K562 (cell line): ENCODE data around the gene CALY. TPM values are rescaled to one million over a fixed set of nuclear protein-coding genes. Genes with fewer than 3 reads are reported as not detected.

Experiments used
- ADNP ChIP-seq: fragments of 200-800 bp; sonication (Bioruptor generic); IDR thresholded peaks from 2 replicates; pipeline ENCODE4 v1.6.1; 2016; ENCODE audit warnings: missing genetic modification characterization, missing compliant biosample characterization
- CREB3L1 ChIP-seq: fragments of 450-650 bp; IDR thresholded peaks from 2 replicates; pipeline ENCODE4 v1.6.1; 2014; ENCODE audit warnings: low read depth, mild to moderate bottlenecking, moderate library complexity, borderline replicate concordance
- GABPB1 ChIP-seq: sonication (generic); formaldehyde crosslinking; IDR thresholded peaks from 2 replicates; pipeline ENCODE4 v1.8.0; 2022; ENCODE audit warnings: mild to moderate bottlenecking, missing genetic modification reagents
- GTF2E2 ChIP-seq: fragments of 200-800 bp; sonication (Bioruptor generic); IDR thresholded peaks from 2 replicates; pipeline ENCODE4 v1.6.1; 2016; ENCODE audit warnings: missing genetic modification characterization, missing compliant biosample characterization
- HMG20A ChIP-seq: fragments of 450-650 bp; formaldehyde crosslinking; conservative IDR thresholded peaks from 2 replicates; pipeline ENCODE4 v1.4.0; 2020; ENCODE audit warnings: mild to moderate bottlenecking, mixed read lengths
- HMGN3 ChIP-seq: IDR thresholded peaks from 2 replicates; pipeline ENCODE4 v1.6.1; 2011; ENCODE audit warnings: borderline replicate concordance, low read depth, mild to moderate bottlenecking, mixed read lengths, low read length; ENCODE audit not compliant: insufficient read length; ENCODE audit errors: extremely low read depth
- MAFG ChIP-seq: fragments of 450-650 bp; conservative IDR thresholded peaks from 2 replicates; pipeline ENCODE4 v1.6.1; 2016; ENCODE audit warnings: missing genetic modification characterization, missing compliant biosample characterization
- MCM3 ChIP-seq: fragments of 450-650 bp; IDR thresholded peaks from 2 replicates; pipeline ENCODE4 v1.6.1; 2016
- PHB ChIP-seq: fragments of 250-450 bp; sonication (Bioruptor Pico); IDR thresholded peaks from 2 replicates; pipeline ENCODE4 v1.5.0; 2021
- POLR2AphosphoS2 ChIP-seq: IDR thresholded peaks from 2 replicates; pipeline ENCODE4 v1.6.1; 2012; ENCODE audit warnings: low read length, improper control_type of control experiment
- POLR2B ChIP-seq: fragments of 450-650 bp; IDR thresholded peaks from 2 replicates; pipeline ENCODE4 v1.6.1; 2018; ENCODE audit warnings: low read depth; ENCODE audit not compliant: partially characterized antibody
- SUPT5H ChIP-seq: fragments of 450-650 bp; IDR thresholded peaks from 2 replicates; pipeline ENCODE4 v1.6.1; 2016
- TAL1 ChIP-seq: fragments of 450-650 bp; IDR thresholded peaks from 2 replicates; pipeline ENCODE4 v1.6.1; 2016; ENCODE audit warnings: mild to moderate bottlenecking
- ZNF121 ChIP-seq: sonication (generic); formaldehyde crosslinking; conservative IDR thresholded peaks from 2 replicates; pipeline ENCODE4 v1.8.0; 2022; ENCODE audit warnings: missing genetic modification reagents
- ZNF175 ChIP-seq: fragments of 200-800 bp; sonication (Bioruptor generic); IDR thresholded peaks from 2 replicates; pipeline ENCODE4 v1.6.1; 2016; ENCODE audit warnings: low read depth, mild to moderate bottlenecking, missing genetic modification characterization, missing compliant biosample characterization
- ZNF644 ChIP-seq: fragments of 200-800 bp; sonication (Bioruptor generic); IDR thresholded peaks from 2 replicates; pipeline ENCODE4 v1.6.1; 2016; ENCODE audit warnings: low read depth, missing genetic modification characterization, missing compliant biosample characterization
- ZNF785 ChIP-seq: fragments of 250-450 bp; sonication (Bioruptor Pico); IDR thresholded peaks from 2 replicates; pipeline ENCODE4 v1.4.0; 2020; ENCODE audit warnings: mild to moderate bottlenecking
- polyA plus RNA-seq, 8 experiments: library from polyadenylated mRNA; depleted of rRNA in 4 of 8; stranded (reverse) in 5 of 8; unstranded in 3 of 8; fragments of >200 nt; fragmentation: Nextera tagmentation in 2 of 8; fragmentation: Illumina TruSeq in 1 of 8; extraction: Ambion mirVana in 2 of 8; extraction: Trizol in 1 of 8; gene quantifications; 2 replicates each; pipeline versions ENCODE4 v1.2.1 to v1.2.3, GENCODE V29; 2011 to 2014; ENCODE audit warnings: inconsistent platforms in 1 of 8, missing spikeins in 1 of 8
- total RNA-seq, 7 experiments: library from RNA; depleted of rRNA in 6 of 7; stranded (reverse); fragments of >200 nt in 6 of 7; fragmentation: Illumina TruSeq in 2 of 7; extraction: Trizol in 2 of 7; gene quantifications; 2 replicates each; pipeline versions ENCODE4 v1.2.1 to v1.2.3, GENCODE V29; 2011 to 2021; ENCODE audit warnings: low replicate concordance in 1 of 7
- TF ChIP-seq, protein P1 (sequence below): sonication (generic); formaldehyde crosslinking; IDR thresholded peaks from 2 replicates; pipeline ENCODE4 v1.8.0; 2022; ENCODE audit warnings: missing genetic modification reagents, mild to moderate bottlenecking, moderate library complexity, borderline replicate concordance
- TF ChIP-seq, protein P2 (sequence below): fragments of 250-450 bp; sonication (Bioruptor Pico); IDR thresholded peaks from 2 replicates; pipeline ENCODE4 v1.5.0; 2020; ENCODE audit warnings: mild to moderate bottlenecking, borderline replicate concordance
- TF ChIP-seq, protein P3 (sequence below), 3 experiments: fragments of 200-800 bp in 1 of 3; sonication (Bioruptor generic) in 1 of 3; sonication (generic) in 1 of 3; formaldehyde crosslinking in 1 of 3; IDR thresholded peaks; 2 replicates each; pipeline versions ENCODE4 v1.6.1 to v1.8.0; 2016 to 2022; ENCODE audit warnings: mild to moderate bottlenecking in 2 of 3, missing compliant biosample characterization in 2 of 3, missing genetic modification characterization in 2 of 3, missing genetic modification reagents in 1 of 3
- TF ChIP-seq, protein P4 (sequence below): fragments of 450-650 bp; formaldehyde crosslinking; IDR thresholded peaks from 2 replicates; pipeline ENCODE4 v1.4.0; 2022; ENCODE audit warnings: missing genetic modification characterization

Gene CALY
- total and polyA plus RNA-seq, 9 of the 15 experiments (the other 6 are each of a cell fraction or from before 2014, with no cell fraction given) = not detected

GRCh38 chr10:133349160-133349568 is 12.5 kb upstream of the CALY start (continued):
- TF ChIP-seq CREB3L1 (no peak), TAL1 (no peak), PHB (no peak), ZNF121 (CRISPR knock-in tag) (no peak), HMGN3 (no peak), POLR2B (peak; percentile 70), HMG20A (CRISPR knock-in tag) (no peak), MCM3 (no peak), GTF2E2 (tag) (no peak), MAFG (tag) (no peak), ZNF175 (CRISPR knock-in tag) (no peak), SUPT5H (peak; percentile 78), GABPB1 (CRISPR knock-in tag) (no peak), ZNF785 (CRISPR knock-in tag) (no peak), ADNP (tag) (no peak), ZNF644 (tag) (no peak), POLR2AphosphoS2 (peak; percentile 58; the same call in 1 of the 2 replicates)
- TF ChIP-seq, protein P1, sequence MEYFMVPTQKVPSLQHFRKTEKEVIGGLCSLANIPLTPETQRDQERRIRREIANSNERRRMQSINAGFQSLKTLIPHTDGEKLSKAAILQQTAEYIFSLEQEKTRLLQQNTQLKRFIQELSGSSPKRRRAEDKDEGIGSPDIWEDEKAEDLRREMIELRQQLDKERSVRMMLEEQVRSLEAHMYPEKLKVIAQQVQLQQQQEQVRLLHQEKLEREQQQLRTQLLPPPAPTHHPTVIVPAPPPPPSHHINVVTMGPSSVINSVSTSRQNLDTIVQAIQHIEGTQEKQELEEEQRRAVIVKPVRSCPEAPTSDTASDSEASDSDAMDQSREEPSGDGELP (CRISPR knock-in tag) = no peak
- TF ChIP-seq, protein P2, sequence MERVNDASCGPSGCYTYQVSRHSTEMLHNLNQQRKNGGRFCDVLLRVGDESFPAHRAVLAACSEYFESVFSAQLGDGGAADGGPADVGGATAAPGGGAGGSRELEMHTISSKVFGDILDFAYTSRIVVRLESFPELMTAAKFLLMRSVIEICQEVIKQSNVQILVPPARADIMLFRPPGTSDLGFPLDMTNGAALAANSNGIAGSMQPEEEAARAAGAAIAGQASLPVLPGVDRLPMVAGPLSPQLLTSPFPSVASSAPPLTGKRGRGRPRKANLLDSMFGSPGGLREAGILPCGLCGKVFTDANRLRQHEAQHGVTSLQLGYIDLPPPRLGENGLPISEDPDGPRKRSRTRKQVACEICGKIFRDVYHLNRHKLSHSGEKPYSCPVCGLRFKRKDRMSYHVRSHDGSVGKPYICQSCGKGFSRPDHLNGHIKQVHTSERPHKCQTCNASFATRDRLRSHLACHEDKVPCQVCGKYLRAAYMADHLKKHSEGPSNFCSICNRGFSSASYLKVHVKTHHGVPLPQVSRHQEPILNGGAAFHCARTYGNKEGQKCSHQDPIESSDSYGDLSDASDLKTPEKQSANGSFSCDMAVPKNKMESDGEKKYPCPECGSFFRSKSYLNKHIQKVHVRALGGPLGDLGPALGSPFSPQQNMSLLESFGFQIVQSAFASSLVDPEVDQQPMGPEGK (CRISPR knock-in tag) = no peak
- TF ChIP-seq, protein P3, sequence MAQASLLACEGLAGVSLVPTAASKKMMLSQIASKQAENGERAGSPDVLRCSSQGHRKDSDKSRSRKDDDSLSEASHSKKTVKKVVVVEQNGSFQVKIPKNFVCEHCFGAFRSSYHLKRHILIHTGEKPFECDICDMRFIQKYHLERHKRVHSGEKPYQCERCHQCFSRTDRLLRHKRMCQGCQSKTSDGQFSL (CRISPR knock-in tag; IDR thresholded peaks at IDR 0.05) = peak; percentile 73
- TF ChIP-seq, protein P3 (tag; IDR thresholded peaks at IDR 0.05) = no peak
- TF ChIP-seq, protein P4, sequence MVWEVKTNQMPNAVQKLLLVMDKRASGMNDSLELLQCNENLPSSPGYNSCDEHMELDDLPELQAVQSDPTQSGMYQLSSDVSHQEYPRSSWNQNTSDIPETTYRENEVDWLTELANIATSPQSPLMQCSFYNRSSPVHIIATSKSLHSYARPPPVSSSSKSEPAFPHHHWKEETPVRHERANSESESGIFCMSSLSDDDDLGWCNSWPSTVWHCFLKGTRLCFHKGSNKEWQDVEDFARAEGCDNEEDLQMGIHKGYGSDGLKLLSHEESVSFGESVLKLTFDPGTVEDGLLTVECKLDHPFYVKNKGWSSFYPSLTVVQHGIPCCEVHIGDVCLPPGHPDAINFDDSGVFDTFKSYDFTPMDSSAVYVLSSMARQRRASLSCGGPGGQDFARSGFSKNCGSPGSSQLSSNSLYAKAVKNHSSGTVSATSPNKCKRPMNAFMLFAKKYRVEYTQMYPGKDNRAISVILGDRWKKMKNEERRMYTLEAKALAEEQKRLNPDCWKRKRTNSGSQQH (CRISPR knock-in tag) = peak; percentile 30; the same call in 1 of the 2 replicates
